ENCODE measurements around the gene HPSE. TPM values are rescaled to one million over a fixed set of nuclear protein-coding genes. Genes with fewer than 3 reads are reported as not detected.

The HPSE gene
- total and polyA plus RNA-seq, 2 experiments from 2014 or later = 2.2 to 2.9 TPM

- H3K4me1 Mint-ChIP-seq = peaks cover 22% of the 10 kb centered on the region
- ATAC-seq (no peak), DNase-seq (ENCODE audit: low spot score) (no peak)
- no peak overlapping the region for H3K27ac ChIP-seq (ENCODE audit: low read depth)
- no peaks in the 10 kb centered on the region for H3F3A ChIP-seq (replicated peaks; ENCODE audit: low read depth)
- H3K36me3 Mint-ChIP-seq (ENCODE audit: low read depth) = no peaks in the 10 kb centered on the region
- no peaks in the 10 kb centered on the region for H3K27me3 Mint-ChIP-seq (ENCODE audit: insufficient read depth, low read depth, poor library complexity)
- H3K9me2 ChIP-seq (ENCODE audit: insufficient read depth) = no peaks in the 10 kb centered on the region
- no peaks in the 10 kb centered on the region for H3K79me2 ChIP-seq (replicated peaks; ENCODE audit: insufficient read depth)
- H3K36me3 ChIP-seq (ENCODE audit: insufficient read depth) = no peaks in the 10 kb centered on the region
- H3K4me3 Mint-ChIP-seq = no peak overlapping the region
- no peak for TF ChIP-seq CTCF (conservative IDR thresholded peaks at IDR 0.05; ENCODE audit: low read depth in 2 of 2)
- no peaks in the 10 kb centered on the region for H3K4me1 ChIP-seq (ENCODE audit: insufficient read depth)
- no peak overlapping the region for H3K4me3 ChIP-seq
- H3K9me3 Mint-ChIP-seq = no peaks in the 10 kb centered on the region
- H3K4me2 ChIP-seq = no peak overlapping the region
- no peaks in the 10 kb centered on the region for H3K27me3 ChIP-seq (ENCODE audit: insufficient read depth)
- H3K27ac Mint-ChIP-seq = no peak overlapping the region
- no peak overlapping the region for H2AFZ ChIP-seq
- no peaks in the 10 kb centered on the region for H4K20me1 ChIP-seq (replicated peaks; ENCODE audit: insufficient read depth)
Observed at GRCh38 chr4:83305187-83305586, 29.5 kb downstream of the HPSE start.

DNA sequence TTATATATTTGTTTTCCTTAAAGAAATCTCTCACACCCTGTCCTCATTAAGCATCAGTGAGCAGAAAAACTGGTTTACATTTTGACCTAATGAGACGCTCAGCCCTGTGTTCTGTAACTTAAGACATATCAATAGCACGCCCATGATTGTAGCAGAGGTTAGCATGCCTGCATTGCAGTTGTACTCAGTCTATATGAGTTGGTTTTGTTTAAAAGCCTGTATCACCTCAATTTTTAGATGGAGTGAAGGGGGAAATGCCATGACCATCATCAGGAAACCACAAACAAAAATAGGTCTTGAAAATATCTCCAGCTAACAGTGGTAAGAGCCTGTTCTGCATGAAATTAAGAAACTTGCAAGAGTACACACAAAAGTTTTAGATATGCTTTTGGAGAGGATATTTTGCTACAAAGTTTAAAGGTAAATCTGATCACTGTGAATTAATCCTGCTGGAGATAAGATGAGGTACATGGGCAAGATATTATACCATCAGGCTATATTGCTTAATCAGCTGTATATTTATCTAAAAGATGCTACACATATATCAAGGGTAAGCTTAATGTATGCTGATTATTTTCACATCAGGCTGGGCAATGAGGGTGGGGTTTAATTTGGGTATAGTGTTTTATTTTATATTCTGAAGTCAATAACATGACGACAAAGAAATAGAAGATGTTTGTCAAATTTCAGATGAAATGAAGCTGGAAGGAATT, 36.9 kb downstream of the HPSE start:
- DNase-seq (ENCODE audit: low spot score) (no peak), ATAC-seq (no peak)
- Histone ChIP-seq H3K27ac (ENCODE audit: low read depth) (no peak overlapping the region), H3K27me3 (ENCODE audit: insufficient read depth) (no peaks in the 10 kb centered on the region), H2AFZ (no peak overlapping the region), H3K4me2 (no peak overlapping the region), H3K9me2 (ENCODE audit: insufficient read depth) (no peaks in the 10 kb centered on the region), H3F3A (replicated peaks; ENCODE audit: low read depth) (no peaks in the 10 kb centered on the region), H3K79me2 (replicated peaks; ENCODE audit: insufficient read depth) (no peaks in the 10 kb centered on the region), H3K4me3 (no peak overlapping the region), H4K20me1 (replicated peaks; ENCODE audit: insufficient read depth) (no peaks in the 10 kb centered on the region), H3K36me3 (ENCODE audit: insufficient read depth) (no peaks in the 10 kb centered on the region), H3K4me1 (ENCODE audit: insufficient read depth) (no peaks in the 10 kb centered on the region)
- no peaks in the 10 kb centered on the region for H3K27me3 Mint-ChIP-seq (ENCODE audit: insufficient read depth, low read depth, poor library complexity)
- H3K9me3 Mint-ChIP-seq = no peaks in the 10 kb centered on the region
- H3K4me3 Mint-ChIP-seq = no peak overlapping the region
- H3K36me3 Mint-ChIP-seq (ENCODE audit: low read depth) = no peaks in the 10 kb centered on the region
- no peak for TF ChIP-seq STAT1 (IDR thresholded peaks at IDR 0.05; ENCODE audit: unreplicated experiment)
- TF ChIP-seq ZNF331 (CRISPR knock-in tag; IDR thresholded peaks at IDR 0.05; ENCODE audit: low read depth) = no peak
- TF ChIP-seq, protein P1, sequence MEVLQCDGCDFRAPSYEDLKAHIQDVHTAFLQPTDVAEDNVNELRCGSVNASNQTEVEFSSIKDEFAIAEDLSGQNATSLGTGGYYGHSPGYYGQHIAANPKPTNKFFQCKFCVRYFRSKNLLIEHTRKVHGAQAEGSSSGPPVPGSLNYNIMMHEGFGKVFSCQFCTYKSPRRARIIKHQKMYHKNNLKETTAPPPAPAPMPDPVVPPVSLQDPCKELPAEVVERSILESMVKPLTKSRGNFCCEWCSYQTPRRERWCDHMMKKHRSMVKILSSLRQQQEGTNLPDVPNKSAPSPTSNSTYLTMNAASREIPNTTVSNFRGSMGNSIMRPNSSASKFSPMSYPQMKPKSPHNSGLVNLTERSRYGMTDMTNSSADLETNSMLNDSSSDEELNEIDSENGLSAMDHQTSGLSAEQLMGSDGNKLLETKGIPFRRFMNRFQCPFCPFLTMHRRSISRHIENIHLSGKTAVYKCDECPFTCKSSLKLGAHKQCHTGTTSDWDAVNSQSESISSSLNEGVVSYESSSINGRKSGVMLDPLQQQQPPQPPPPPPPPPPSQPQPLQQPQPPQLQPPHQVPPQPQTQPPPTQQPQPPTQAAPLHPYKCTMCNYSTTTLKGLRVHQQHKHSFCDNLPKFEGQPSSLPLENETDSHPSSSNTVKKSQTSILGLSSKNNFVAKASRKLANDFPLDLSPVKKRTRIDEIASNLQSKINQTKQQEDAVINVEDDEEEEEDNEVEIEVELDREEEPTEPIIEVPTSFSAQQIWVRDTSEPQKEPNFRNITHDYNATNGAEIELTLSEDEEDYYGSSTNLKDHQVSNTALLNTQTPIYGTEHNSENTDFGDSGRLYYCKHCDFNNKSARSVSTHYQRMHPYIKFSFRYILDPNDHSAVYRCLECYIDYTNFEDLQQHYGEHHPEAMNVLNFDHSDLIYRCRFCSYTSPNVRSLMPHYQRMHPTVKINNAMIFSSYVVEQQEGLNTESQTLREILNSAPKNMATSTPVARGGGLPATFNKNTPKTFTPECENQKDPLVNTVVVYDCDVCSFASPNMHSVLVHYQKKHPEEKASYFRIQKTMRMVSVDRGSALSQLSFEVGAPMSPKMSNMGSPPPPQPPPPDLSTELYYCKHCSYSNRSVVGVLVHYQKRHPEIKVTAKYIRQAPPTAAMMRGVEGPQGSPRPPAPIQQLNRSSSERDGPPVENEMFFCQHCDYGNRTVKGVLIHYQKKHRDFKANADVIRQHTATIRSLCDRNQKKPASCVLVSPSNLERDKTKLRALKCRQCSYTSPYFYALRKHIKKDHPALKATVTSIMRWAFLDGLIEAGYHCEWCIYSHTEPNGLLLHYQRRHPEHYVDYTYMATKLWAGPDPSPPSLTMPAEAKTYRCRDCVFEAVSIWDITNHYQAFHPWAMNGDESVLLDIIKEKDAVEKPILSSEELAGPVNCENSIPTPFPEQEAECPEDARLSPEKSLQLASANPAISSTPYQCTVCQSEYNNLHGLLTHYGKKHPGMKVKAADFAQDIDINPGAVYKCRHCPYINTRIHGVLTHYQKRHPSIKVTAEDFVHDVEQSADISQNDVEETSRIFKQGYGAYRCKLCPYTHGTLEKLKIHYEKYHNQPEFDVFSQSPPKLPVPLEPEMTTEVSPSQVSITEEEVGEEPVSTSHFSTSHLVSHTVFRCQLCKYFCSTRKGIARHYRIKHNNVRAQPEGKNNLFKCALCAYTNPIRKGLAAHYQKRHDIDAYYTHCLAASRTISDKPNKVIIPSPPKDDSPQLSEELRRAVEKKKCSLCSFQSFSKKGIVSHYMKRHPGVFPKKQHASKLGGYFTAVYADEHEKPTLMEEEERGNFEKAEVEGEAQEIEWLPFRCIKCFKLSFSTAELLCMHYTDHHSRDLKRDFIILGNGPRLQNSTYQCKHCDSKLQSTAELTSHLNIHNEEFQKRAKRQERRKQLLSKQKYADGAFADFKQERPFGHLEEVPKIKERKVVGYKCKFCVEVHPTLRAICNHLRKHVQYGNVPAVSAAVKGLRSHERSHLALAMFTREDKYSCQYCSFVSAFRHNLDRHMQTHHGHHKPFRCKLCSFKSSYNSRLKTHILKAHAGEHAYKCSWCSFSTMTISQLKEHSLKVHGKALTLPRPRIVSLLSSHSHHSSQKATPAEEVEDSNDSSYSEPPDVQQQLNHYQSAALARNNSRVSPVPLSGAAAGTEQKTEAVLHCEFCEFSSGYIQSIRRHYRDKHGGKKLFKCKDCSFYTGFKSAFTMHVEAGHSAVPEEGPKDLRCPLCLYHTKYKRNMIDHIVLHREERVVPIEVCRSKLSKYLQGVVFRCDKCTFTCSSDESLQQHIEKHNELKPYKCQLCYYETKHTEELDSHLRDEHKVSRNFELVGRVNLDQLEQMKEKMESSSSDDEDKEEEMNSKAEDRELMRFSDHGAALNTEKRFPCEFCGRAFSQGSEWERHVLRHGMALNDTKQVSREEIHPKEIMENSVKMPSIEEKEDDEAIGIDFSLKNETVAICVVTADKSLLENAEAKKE (CRISPR knock-in tag; IDR thresholded peaks at IDR 0.05) = no peak
- TF ChIP-seq ETS1 (IDR thresholded peaks at IDR 0.05) = no peak
- no peak for TF ChIP-seq CREB1 (CRISPR knock-in tag; IDR thresholded peaks at IDR 0.05; ENCODE audit: low read depth)
- TF ChIP-seq EZH2phosphoT487 (IDR thresholded peaks at IDR 0.05; ENCODE audit: unreplicated experiment) = no peak
- TF ChIP-seq POLR2AphosphoS5 (IDR thresholded peaks at IDR 0.05; ENCODE audit: low read depth) = no peak
- no peaks in the 10 kb centered on the region for H3K4me1 Mint-ChIP-seq
- no peak overlapping the region for H3K27ac Mint-ChIP-seq

All from GM23338 (cell line).